CD4-positive, alpha-beta T cell (primary cell): ENCODE data around the gene GOLGA6L24. TPM values are rescaled to one million over a fixed set of nuclear protein-coding genes. Genes with fewer than 3 reads are reported as not detected.
"Not testable (repeated sequence)": the region's sequence is repeated elsewhere in the genome, so short reads cannot be mapped to it uniquely, and the experiment has no call there.

ENCODE experiments used
- ATAC-seq: fragments of 200-7000 bp; cut with Tn5 transposase; one replicate; pipeline ENCODE4 v1.10.0; 2022; ENCODE audit warnings: mild to moderate bottlenecking; ENCODE audit not compliant: poor library complexity
- CTCF ChIA-PET: fragments of 350-600 bp; sonication (Branson Sonifier 250); formaldehyde crosslinking; loops from one replicate; lab custom pipeline; 2021; ENCODE audit warnings: antibody characterized with exemption, inconsistent platforms; lab: Charles Lee
- POLR2A ChIA-PET: fragments of 350-600 bp; sonication (Branson Sonifier 250); formaldehyde crosslinking; loops from one replicate; lab custom pipeline; 2021; ENCODE audit warnings: antibody characterized with exemption, inconsistent platforms; lab: Charles Lee
- DNase-seq, 14 experiments: peaks; one replicate each; pipeline ENCODE4 v3.0.0-alpha.2; 2013 to 2020; ENCODE audit warnings: mixed read lengths in 2 of 14
- H3K27ac ChIP-seq, 2 donors: one replicate each; pipeline versions ENCODE4 v1.5.1 to v1.7.0; 2013; ENCODE audit warnings: low read length in 2 of 2, low read depth in 1 of 2, mild to moderate bottlenecking in 1 of 2
- H3K27me3 ChIP-seq, 2 experiments: 1 replicate in 1 of 2; 2 replicates in 1 of 2; pipeline versions ENCODE4 v1.6.1 to v1.7.0; 2013; ENCODE audit warnings: low read length in 2 of 2, control low read depth in 1 of 2, mild to moderate bottlenecking in 1 of 2, moderate library complexity in 1 of 2; ENCODE audit not compliant: insufficient read depth in 2 of 2, control insufficient read depth in 1 of 2
- H3K36me3 ChIP-seq: one replicate; pipeline ENCODE4 v1.6.1; 2013; ENCODE audit warnings: low read length, control low read depth; ENCODE audit not compliant: insufficient read depth
- H3K4me1 ChIP-seq: one replicate; pipeline ENCODE4 v1.6.1; 2013; ENCODE audit warnings: low read length, control low read depth; ENCODE audit not compliant: insufficient read depth
- H3K4me3 ChIP-seq: one replicate; pipeline ENCODE4 v1.5.1; 2013; ENCODE audit warnings: mild to moderate bottlenecking, low read length, moderate library complexity
- H3K9me3 ChIP-seq, 2 experiments: 1 replicate in 1 of 2; 2 replicates in 1 of 2; pipeline versions ENCODE4 v1.6.1 to v1.7.0; 2013; ENCODE audit warnings: low read length in 2 of 2, mild to moderate bottlenecking in 2 of 2, control low read depth in 1 of 2, moderate library complexity in 1 of 2; ENCODE audit not compliant: control insufficient read depth in 1 of 2, insufficient read depth in 1 of 2
- H3K27ac Mint-ChIP-seq: one replicate; pipeline ENCODE4 v1.8.0; 2020; ENCODE audit warnings: mixed read lengths
- H3K27me3 Mint-ChIP-seq: one replicate; pipeline ENCODE4 v1.8.0; 2021; ENCODE audit warnings: mixed read lengths
- H3K36me3 Mint-ChIP-seq: one replicate; pipeline ENCODE4 v1.8.0; 2021; ENCODE audit warnings: low read depth, mixed read lengths
- H3K4me1 Mint-ChIP-seq: one replicate; pipeline ENCODE4 v1.8.0; 2021; ENCODE audit warnings: low read depth, mixed read lengths
- H3K4me3 Mint-ChIP-seq: one replicate; pipeline ENCODE4 v1.8.0; 2020; ENCODE audit warnings: mild to moderate bottlenecking, mixed read lengths
- H3K9me3 Mint-ChIP-seq: one replicate; pipeline ENCODE4 v1.8.0; 2020; ENCODE audit warnings: mixed read lengths
- intact Hi-C, 2 experiments: fragments of 100-400 bp; cut with DNase I in 1 of 2; cut with micrococcal nuclease in 1 of 2; formaldehyde crosslinking; loops; one replicate each; pipeline versions ENCODE4 v1.15.1 to v1.9.0; 2023 to 2025; cut with DNase I, micrococcal nuclease
- total RNA-seq, 174 experiments: library from RNA in 2 of 174; stranded (reverse) in 2 of 174; gene quantifications; one replicate each; pipeline ENCODE4 v1.2.3 and lab custom pipeline; 2021 to 2026

The GOLGA6L24 gene
- total RNA-seq, 2 experiments from 2014 or later, result not detected

- H3K27me3 Mint-ChIP-seq, H3K9me3 ChIP-seq, H3K4me3 Mint-ChIP-seq, H3K9me3 Mint-ChIP-seq, DNase-seq, H3K27me3 ChIP-seq, H3K27ac Mint-ChIP-seq, H3K4me1 Mint-ChIP-seq, H3K4me1 ChIP-seq, CTCF ChIA-PET, H3K4me3 ChIP-seq, ATAC-seq, intact Hi-C loops, H3K36me3 ChIP-seq, H3K27ac ChIP-seq, POLR2A ChIA-PET: not testable (repeated sequence)
- H3K36me3 Mint-ChIP-seq, result peaks cover 50% of the 10 kb centered on the region
Observed at GRCh38 chr15:28308718-28309117, 49.2 kb downstream of the GOLGA6L24 start.

Other genes with a start within 250 kb of the GOLGA6L24 start
- gene HERC2, start 35.9 kb downstream of the GOLGA6L24 start, total RNA-seq, result 10 to 100 TPM; 36.0 to 36.5 TPM
- gene GOLGA8F, start 20.6 kb upstream of the GOLGA6L24 start, total RNA-seq, result not detected
- not detected for gene GOLGA8G, start 174.9 kb upstream of the GOLGA6L24 start, total RNA-seq
- gene GOLGA6L25, start 195.5 kb upstream of the GOLGA6L24 start, total RNA-seq, result not detected